GM12873 (cell line): Measurements from ENCODE around the gene ATP5F1E.

ENCODE experiments used
- TF ChIP-seq, protein P1 (sequence below): IDR thresholded peaks from 2 replicates; pipeline ENCODE4 v1.5.1; 2012; ENCODE audit warnings: low read depth, mild to moderate bottlenecking, moderate library complexity, low read length, control low read depth; ENCODE audit not compliant: insufficient read depth; ENCODE audit errors: missing control alignments

Gene ATP5F1E

DNA sequence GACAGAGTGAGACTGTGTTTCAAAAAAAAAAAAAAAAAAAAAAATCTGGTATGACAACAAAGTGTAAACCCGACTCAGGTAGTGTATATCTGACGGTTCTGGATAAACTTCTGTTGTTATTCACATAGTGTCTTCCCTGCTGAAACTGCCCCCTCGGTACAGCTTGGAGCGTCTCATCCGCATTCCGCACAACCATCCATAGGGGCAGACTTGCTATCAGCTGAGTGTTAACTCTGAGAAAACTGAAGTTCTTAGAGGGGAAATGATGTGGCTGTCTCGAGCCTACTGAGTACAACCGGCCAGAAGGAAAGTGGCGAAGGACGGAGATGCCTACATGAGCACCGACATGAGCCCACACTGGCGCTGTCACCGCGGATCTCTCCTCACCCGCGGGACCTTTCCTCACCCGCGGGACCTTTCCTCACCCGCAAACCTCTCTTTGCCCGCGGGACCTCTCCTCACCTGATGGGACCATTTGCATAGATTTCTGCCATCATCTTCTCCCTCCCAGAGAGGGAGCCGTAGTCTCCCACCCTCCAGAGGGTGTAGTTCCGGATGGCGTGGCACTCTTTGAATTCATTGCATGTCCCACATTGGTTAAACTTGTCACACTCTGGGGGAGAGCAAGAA lies 34.9 kb downstream of the ATP5F1E start:
- TF ChIP-seq, protein P1, sequence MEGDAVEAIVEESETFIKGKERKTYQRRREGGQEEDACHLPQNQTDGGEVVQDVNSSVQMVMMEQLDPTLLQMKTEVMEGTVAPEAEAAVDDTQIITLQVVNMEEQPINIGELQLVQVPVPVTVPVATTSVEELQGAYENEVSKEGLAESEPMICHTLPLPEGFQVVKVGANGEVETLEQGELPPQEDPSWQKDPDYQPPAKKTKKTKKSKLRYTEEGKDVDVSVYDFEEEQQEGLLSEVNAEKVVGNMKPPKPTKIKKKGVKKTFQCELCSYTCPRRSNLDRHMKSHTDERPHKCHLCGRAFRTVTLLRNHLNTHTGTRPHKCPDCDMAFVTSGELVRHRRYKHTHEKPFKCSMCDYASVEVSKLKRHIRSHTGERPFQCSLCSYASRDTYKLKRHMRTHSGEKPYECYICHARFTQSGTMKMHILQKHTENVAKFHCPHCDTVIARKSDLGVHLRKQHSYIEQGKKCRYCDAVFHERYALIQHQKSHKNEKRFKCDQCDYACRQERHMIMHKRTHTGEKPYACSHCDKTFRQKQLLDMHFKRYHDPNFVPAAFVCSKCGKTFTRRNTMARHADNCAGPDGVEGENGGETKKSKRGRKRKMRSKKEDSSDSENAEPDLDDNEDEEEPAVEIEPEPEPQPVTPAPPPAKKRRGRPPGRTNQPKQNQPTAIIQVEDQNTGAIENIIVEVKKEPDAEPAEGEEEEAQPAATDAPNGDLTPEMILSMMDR: no peak

DNA sequence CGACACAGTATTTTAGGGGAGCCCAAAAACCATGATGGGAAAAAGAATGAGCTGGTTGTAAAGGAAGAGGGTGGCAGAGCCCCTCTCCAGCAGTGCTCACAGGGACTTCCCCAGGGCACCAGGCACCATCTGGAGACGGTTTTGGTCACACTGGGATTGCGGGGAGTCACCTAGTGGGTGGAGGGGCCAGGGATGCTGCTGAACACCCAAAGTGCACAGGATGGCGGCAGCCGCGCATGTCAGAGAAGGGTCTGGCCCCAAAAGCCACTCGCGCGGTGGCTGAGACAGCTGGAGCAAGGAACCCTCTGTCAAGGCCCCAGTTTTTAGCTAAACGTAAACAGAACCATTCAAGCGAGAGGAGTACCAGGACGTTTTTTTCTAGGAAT lies 35.9 kb downstream of the ATP5F1E start:
- TF ChIP-seq, protein P1: no peak

DNA sequence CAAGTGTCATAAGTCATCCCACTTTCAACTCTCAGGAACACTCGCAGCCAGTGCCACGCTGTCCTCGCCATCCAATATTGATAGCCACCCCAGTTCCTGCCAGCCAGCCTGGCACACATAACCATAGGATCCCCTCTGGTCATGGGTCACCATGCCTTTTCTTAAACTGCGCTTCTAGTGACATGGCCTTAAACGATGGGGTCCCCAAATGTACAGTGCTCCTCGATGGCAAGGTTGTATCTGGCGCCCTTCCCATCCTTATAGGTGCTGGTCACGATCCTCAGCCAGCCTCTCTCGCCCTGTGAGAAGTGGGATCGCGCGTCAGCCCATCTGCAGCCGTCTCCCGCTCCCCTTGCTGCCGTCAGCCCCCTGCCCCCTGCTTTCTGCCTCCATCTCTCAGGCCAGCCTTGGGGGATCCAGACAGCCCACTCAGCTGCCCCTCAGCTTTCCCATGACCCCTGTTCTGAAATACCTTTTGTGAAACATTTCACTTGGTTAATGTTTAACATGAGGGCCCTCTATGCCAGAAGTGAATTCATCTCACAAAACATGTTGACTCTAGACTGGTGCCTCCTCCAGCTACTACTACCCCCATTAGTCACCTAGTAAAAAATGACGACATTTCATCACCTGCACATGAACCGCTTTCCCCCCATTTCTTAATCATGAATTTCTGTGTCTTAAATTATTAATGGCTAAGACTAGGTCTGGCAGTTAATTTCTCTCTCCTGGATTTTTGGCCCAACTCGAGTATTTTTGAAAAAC lies 36.5 kb downstream of the ATP5F1E start:
- TF ChIP-seq, protein P1: no peak

GRCh38 chr20:58994390-58995159 lies 37.6 kb downstream of the ATP5F1E start:
- TF ChIP-seq, protein P1: no peak

- TF ChIP-seq, protein P1: no peak
Observed at GRCh38 chr20:58993332-58994248, 38.5 kb downstream of the ATP5F1E start.

- TF ChIP-seq, protein P1: no peak
Observed at GRCh38 chr20:58992911-58993310, 39.2 kb downstream of the ATP5F1E start.
